NOMO-1 treated with dmso at 0.1 percent for 144 hours (cell line): ENCODE data around the gene RCN2.
A peak's percentile ranks its signal among the peaks of the same experiment; 100 is the strongest.
"Not testable (repeated sequence)": the region's sequence is repeated elsewhere in the genome, so short reads cannot be mapped to it uniquely, and the experiment has no call there.

Experiments
- DNase-seq: peaks from one replicate; lab custom pipeline; 2025; ENCODE audit not compliant: unreplicated experiment; lab: John Stamatoyannopoulos, UW

The RCN2 gene, protein sequence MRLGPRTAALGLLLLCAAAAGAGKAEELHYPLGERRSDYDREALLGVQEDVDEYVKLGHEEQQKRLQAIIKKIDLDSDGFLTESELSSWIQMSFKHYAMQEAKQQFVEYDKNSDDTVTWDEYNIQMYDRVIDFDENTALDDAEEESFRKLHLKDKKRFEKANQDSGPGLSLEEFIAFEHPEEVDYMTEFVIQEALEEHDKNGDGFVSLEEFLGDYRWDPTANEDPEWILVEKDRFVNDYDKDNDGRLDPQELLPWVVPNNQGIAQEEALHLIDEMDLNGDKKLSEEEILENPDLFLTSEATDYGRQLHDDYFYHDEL

GRCh38 chr15:76931397-76932134 is at the start of gene RCN2:
Gene RCN2, plus strand, starts transcription at chr15:76931749. Its CDS starts 93 bp downstream, at chr15:76931842.
- peak; percentile 92 for DNase-seq

DNA sequence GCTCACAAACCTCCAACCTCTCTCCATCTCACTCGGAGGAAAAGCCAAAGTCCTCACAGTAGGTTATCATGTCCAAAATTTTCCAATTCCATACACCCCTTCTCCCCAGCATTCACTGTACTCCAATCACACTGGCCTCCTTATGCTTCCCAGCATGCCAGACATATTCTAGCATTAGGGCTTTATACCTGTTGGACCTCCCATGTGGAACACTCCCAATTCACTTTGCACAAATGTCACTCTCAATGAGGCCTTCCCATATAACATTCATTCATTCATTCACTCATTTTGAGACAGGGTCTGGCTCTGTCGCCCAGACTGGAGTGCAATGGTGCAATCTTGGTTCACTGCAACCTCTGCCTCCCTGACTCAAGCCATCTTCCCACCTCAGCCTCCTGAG is 46.3 kb upstream of the RCN2 start:
- DNase-seq, result no peak

GRCh38 chr15:76887280-76888141 is 44.0 kb upstream of the RCN2 start:
- not testable (repeated sequence) for DNase-seq

GRCh38 chr15:76892836-76893235 is 38.7 kb upstream of the RCN2 start:
- DNase-seq, result not testable (repeated sequence)

DNA sequence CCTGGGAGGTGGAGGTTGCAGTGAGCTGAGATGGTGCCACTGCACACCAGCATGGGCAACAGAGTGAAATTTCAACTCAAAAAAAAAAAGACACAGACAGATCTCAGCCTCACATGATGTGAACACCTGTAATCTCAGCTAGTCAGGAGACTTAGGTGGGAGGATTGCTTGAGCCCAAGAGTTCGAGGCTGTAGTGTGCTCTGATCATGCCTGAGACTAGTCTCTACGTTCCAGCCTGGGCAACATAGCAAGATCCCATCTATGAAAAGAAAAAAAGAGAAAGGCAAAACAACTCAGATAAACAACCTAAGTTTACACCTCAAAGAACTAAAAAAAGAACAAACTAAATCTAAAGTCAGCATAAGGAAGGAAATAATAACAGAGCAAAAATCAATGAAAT is 37.4 kb upstream of the RCN2 start:
- DNase-seq, result no peak

DNA sequence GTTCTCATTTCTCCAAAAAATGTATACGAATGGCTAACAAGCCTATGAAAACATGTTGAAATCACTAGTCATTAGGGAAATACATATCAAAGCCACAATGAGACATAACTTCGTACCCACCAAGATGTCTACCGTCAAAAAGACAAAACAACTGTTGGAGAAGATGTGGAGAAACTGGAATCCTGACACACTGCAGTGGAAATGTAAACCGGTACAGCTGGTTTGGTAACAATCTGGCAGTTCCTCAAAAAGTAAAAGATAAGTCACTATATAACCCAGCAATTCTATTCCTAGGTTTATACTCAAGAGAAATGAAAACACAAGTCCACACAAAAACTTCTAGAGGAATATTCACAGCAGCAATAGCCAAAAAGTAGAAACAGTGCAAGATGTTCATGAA is 33.4 kb upstream of the RCN2 start:
- no peak for DNase-seq

GRCh38 chr15:76899176-76899930 is 32.2 kb upstream of the RCN2 start:
- DNase-seq, result not testable (repeated sequence)

DNA sequence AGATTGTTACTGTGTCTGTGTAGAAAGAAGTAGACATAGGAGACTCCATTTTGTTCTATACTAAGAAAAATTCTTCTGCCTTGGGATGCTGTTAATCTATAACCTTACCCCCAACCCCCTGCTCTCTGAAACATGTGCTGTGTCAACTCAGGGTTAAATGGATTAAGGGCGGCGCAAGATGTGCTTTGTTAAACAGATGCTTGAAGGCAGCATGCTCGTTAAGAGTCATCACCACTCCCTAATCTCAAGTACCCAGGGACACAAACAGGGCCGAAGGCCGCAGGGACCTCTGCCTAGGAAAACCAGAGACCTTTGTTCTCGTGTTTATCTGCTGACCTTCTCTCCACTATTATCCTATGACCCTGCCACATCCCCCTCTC is 31.6 kb upstream of the RCN2 start:
- not testable (repeated sequence) for DNase-seq

- no peak for DNase-seq
These were observed 29.6 kb upstream of the RCN2 start for GRCh38 chr15:76901965-76902364.

GRCh38 chr15:76903251-76903681 is 28.3 kb upstream of the RCN2 start:
- DNase-seq, result no peak

- DNase-seq, result peak; percentile 7
These were observed 27.0 kb upstream of the RCN2 start for GRCh38 chr15:76904461-76905012.

DNA sequence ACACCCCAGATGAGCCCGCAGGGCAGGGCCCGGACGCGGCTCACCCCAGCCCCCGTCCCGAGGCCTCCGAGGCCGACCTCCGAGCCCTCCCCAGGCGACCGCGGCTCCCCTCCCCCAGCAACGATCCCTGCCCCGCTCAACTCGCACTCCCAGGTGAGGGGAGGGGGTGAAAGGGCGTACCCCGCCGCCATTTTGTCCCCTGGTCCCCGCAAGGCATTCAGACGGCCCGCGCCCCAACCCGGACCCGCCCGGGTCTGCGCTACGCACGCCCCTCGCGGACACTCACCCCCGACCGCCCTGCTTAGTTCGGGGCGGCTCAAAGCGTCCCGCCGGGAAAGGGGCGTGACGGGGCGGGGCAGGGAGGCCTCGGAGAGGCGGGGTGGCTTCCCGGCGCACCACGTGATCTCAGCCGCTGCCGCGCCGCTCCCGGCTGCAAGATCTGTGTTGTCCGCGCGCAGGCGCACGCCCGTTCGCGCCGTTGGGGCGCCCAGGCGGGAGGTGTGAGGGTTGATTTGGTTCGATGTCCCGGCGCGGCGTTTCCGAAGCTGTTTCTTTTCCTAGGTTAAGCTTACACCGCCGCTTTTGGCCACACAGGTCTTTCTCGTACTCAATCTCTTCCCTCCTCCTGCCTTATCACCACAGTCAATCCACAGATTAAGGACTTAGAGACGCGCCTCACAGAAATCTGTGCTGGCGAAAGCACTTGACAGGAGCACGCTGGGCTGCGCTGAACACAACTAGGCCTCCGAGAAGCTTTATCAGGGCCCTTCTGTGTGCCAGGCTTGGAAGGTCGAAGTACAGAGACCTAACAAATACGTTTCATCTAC is 26.3 kb upstream of the RCN2 start, which contains the start of gene SCAPER:
Gene SCAPER (minus strand): TSS at position 328 of the 827 bp plus-strand sequence. CDS start 21,523 bp downstream, outside the sequence.
- DNase-seq, result peak; percentile 85

DNA sequence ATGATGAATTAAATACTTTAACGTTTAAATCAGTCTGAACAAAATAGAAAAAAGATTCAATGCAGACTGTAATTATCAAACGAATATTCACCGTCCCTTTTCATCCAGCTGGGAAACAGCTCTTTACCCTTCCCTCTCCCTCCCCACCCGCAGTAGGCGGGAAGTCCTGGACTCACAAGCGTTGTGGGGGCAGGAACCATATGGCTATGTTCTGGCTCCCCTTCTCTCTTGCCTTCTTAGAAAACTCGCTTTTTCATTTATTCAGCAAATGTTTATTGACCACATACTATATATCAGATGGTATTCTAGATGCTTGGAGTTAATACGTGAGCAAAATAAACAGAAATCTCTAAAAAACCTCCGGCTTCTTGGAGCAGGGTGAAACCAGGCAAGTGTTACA is 25.7 kb upstream of the RCN2 start:
- DNase-seq, result no peak

DNA sequence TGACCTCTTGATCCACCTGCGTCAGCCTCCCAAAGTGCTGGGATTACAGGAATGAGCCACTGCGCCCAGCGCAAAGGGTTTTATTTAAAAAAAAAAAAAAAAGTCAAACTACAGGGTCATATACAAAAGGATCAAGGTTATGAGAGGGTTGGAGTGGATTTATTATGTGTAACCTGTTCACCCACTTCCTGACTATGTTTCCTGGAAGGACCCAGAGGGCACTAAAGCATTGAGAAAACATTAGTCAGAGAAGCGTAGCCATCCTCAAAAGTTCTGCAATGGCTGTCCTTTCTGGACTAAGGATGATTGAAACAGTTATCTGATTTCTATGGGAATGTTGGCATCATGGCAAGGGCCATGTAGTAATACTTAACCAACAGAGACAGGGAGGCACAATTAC is 19.1 kb upstream of the RCN2 start:
- no peak for DNase-seq

GRCh38 chr15:76913737-76914136 is 17.8 kb upstream of the RCN2 start:
- no peak for DNase-seq

- DNase-seq, result no peak
These were observed 15.2 kb upstream of the RCN2 start for GRCh38 chr15:76916369-76916768.

GRCh38 chr15:76928201-76928600 is 3.3 kb upstream of the RCN2 start:
- no peak for DNase-seq

DNA sequence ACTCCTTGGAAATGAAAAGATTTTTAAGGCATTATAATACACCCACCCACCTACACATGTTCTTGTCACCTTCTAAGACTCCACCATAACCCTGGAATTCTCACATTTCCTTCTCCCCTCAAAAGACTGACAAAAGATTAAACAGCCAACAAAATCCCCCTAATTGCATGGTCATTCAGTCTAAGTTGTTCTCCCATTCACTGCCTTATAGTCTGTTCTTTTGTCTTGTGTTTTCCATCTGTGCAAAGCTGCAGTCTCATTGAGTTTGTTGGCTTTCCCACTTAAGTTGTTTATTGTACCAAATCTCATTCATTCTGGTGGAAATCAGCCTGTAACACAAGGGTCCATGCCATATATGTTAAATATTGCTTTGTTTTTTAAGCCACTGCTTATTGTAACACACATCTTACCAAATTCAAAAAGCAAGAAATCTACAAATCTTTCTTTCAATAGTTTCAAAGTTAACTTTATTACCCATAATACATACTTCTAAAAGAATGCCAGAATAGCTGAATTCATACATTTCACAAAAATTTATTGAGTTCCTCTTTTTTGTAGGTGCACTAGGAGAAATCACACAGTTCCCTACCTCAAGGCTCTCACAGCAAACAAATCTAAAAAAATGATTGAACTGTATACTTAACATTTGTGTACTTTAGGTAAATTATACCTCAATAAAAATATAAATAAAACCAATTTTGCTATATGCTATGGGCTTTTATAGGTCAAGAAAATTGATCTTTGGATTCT is 2.4 kb upstream of the RCN2 start:
- no peak for DNase-seq
